Lung (tissue), 12 donors: ENCODE results near the gene LAMB4. TPM values are rescaled to one million over a fixed set of nuclear protein-coding genes. Genes with fewer than 3 reads are reported as not detected.
A peak's percentile ranks its signal among the peaks of the same experiment; 100 is the strongest.

Experiments
- ATAC-seq: fragments of 200-7000 bp; cut with Tn5 transposase; one replicate; pipeline ENCODE4 v1.9.1; 2020; ENCODE audit warnings: moderate number of reproducible peaks; ENCODE audit not compliant: insufficient read depth, low FRiP score
- DNase-seq, 3 donors: peaks; one replicate each; pipeline ENCODE4 v3.0.0-alpha.2; 2013 to 2017
- H3K27ac ChIP-seq, 2 donors: one replicate each; pipeline ENCODE4 v1.5.1; 2013; ENCODE audit warnings: mild to moderate bottlenecking in 2 of 2, moderate library complexity in 2 of 2, control low read depth in 1 of 2, inconsistent platforms in 1 of 2, low read depth in 1 of 2, low read length in 1 of 2
- H3K27me3 ChIP-seq, 3 donors: one replicate each; pipeline ENCODE4 v1.5.1; 2013; ENCODE audit warnings: low read length in 2 of 3; ENCODE audit not compliant: control insufficient read depth in 3 of 3, insufficient read depth in 3 of 3
- H3K36me3 ChIP-seq, 4 donors: one replicate each; pipeline ENCODE4 v1.5.1; 2013; ENCODE audit warnings: low read length in 4 of 4, mild to moderate bottlenecking in 1 of 4, moderate library complexity in 1 of 4; ENCODE audit not compliant: control insufficient read depth in 4 of 4, insufficient read depth in 4 of 4
- H3K4me1 ChIP-seq, 5 donors: one replicate each; pipeline ENCODE4 v1.5.1; 2013; ENCODE audit warnings: low read length in 5 of 5, mild to moderate bottlenecking in 2 of 5, moderate library complexity in 1 of 5; ENCODE audit not compliant: control insufficient read depth in 5 of 5, insufficient read depth in 5 of 5
- H3K4me3 ChIP-seq: one replicate; pipeline ENCODE4 v1.5.1; 2013; ENCODE audit warnings: mild to moderate bottlenecking, control low read depth, moderate library complexity
- H3K9ac ChIP-seq, 2 donors: one replicate each; pipeline ENCODE4 v1.5.1; 2013; ENCODE audit warnings: low read length in 2 of 2, control low read depth in 1 of 2; ENCODE audit not compliant: insufficient read depth in 1 of 2
- H3K9me3 ChIP-seq, 4 donors: one replicate each; pipeline ENCODE4 v1.5.1; 2013; ENCODE audit warnings: low read length in 3 of 4, mild to moderate bottlenecking in 1 of 4, moderate library complexity in 1 of 4; ENCODE audit not compliant: control insufficient read depth in 4 of 4, insufficient read depth in 3 of 4
- WGBS, 2 donors: extraction: QIAGEN DNeasy Blood & Tissue Kit; methylation state at CpG; one replicate each; pipeline ENCODE4 v1.1.7; 2013; 5-methylcytosine and 5-hydroxymethylcytosine counted together
- polyA plus RNA-seq, 2 donors: library from polyadenylated mRNA; stranded (reverse); fragments of 200-250 nt; gene quantifications; one replicate each; pipeline ENCODE4 v1.2.1, GENCODE V29; 2013
- total RNA-seq, 2 donors: library from RNA; depleted of rRNA in 1 of 2; stranded (reverse); fragments of >200 nt in 1 of 2; gene quantifications; one replicate each; pipeline ENCODE4 v1.2.1, GENCODE V29; 2014 to 2021
- TF ChIP-seq, protein P1 (sequence below): IDR thresholded peaks from 2 replicates; pipeline ENCODE4 v1.5.1; 2012; ENCODE audit warnings: mild to moderate bottlenecking; ENCODE audit errors: control extremely low read depth, extremely low read depth
- donor health status: control.
- donor health status: control.
- donor health status: Bipolar disorder and iron deficiency.
- donor health status: healthy.
- donor health status: DM: yes; HTN: yes; CAD: no.

LAMB4 gene
- total and polyA plus RNA-seq, 4 donors: 0.06 to 0.63 (median 0.28) TPM

DNA sequence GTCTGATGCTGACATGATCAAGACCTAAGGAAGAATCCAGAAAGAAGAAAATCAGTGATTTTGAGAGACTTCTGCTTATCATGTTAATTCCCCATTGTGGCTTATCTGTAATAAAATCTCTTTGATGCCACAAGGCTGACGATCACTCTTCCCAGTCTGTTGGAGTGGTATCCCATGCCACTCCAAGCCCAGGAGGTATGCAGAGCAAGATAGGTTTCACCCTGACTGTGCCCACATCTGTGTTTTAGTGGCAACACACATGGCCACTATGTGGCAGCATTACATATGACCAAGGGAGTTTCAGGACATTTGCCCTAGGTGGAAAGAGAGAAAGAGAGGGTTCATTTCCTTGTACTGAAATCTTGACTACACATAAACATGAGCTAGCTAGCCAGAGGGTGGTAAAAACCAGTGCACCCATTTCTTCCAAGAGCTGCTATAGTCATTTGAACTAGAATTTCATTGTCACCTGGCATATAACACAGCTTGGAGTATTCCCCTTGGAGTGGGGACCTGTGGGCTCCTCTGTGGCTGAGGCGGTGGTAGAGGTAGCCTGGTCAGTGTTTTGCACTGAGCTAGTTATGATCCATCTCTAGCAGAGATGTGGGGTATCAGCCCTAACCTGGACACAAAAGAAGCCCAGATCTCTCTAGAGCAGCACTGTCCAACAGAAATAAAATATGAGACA, 20.8 kb downstream of the LAMB4 start:
- Histone ChIP-seq H3K4me1 (peaks cover 0 to under 1% (median 0%) of the 10 kb centered on the region in 5 donors), H3K9ac (no peak overlapping the region), H3K9me3 (no peaks in the 10 kb centered on the region), H3K4me3 (no peak overlapping the region), H3K27ac (no peak overlapping the region), H3K27me3 (no peaks in the 10 kb centered on the region), H3K36me3 (no peaks in the 10 kb centered on the region)
- TF ChIP-seq, protein P1, sequence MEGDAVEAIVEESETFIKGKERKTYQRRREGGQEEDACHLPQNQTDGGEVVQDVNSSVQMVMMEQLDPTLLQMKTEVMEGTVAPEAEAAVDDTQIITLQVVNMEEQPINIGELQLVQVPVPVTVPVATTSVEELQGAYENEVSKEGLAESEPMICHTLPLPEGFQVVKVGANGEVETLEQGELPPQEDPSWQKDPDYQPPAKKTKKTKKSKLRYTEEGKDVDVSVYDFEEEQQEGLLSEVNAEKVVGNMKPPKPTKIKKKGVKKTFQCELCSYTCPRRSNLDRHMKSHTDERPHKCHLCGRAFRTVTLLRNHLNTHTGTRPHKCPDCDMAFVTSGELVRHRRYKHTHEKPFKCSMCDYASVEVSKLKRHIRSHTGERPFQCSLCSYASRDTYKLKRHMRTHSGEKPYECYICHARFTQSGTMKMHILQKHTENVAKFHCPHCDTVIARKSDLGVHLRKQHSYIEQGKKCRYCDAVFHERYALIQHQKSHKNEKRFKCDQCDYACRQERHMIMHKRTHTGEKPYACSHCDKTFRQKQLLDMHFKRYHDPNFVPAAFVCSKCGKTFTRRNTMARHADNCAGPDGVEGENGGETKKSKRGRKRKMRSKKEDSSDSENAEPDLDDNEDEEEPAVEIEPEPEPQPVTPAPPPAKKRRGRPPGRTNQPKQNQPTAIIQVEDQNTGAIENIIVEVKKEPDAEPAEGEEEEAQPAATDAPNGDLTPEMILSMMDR: no peak
- ATAC-seq: no peak
- WGBS, 2 donors: 58 to 61% methylated on average over 2 of the region's 2 CpGs
- peak in 1 of 3 donors; percentile 31 for DNase-seq

DNA sequence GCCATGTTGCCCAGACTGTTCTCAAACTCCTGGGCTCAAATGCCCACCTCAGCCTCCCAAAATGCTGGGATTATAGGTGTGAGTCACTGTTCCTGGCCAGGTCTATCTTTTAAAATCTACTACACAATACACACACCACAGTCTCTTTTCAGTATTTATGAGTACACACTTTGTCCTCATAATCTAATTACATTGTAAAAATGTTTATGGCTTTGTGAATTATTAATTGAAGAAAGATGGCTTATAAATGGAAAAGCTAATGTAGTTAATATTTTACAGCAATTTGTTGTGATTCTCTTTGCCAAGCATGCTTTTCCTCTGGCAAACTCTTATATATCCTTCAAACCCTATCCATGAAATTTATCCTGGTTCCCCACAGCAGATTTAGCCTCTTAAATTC, 22.0 kb downstream of the LAMB4 start:
- TF ChIP-seq, protein P1: no peak
- Histone ChIP-seq H3K9me3 (no peaks in the 10 kb centered on the region), H3K4me1 (peaks cover 0 to 6% (median 0%) of the 10 kb centered on the region in 5 donors), H3K4me3 (no peak overlapping the region), H3K27me3 (no peaks in the 10 kb centered on the region), H3K9ac (no peak overlapping the region), H3K36me3 (no peaks in the 10 kb centered on the region), H3K27ac (no peak overlapping the region)
- ATAC-seq (no peak), DNase-seq (no peak)

DNA sequence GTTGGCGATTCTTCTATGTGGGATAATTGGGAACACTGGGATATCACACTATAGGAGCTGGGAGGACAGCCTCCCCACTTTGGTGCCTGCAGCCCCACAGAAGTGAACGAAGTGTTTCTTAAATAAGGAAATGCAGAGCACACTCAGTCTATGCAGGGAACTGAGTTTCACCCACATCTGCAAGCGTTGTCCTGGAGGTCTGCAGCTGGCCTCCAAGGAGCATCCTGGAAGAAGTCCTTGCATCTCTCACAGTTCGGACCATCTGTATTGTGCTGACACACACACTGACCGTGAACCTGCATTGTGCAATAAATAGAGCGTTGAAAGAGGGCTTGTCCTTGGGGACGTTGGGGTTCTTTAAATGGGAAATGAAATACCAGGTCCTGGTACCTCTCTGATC, 25.8 kb downstream of the LAMB4 start:
- no peaks in the 10 kb centered on the region for H3K9me3 ChIP-seq
- TF ChIP-seq, protein P1: no peak
- DNase-seq (peak in 1 of 3 donors; percentile 32), ATAC-seq (no peak)
- no peaks in the 10 kb centered on the region for H3K27me3 ChIP-seq
- no peak overlapping the region for H3K9ac ChIP-seq
- no peak overlapping the region for H3K27ac ChIP-seq
- WGBS, 2 donors: 67 to 76% methylated on average over 7 of the region's 7 CpGs
- peaks cover 0 to 10% (median 0%) of the 10 kb centered on the region in 5 donors for H3K4me1 ChIP-seq
- H3K36me3 ChIP-seq: no peaks in the 10 kb centered on the region
- no peak overlapping the region for H3K4me3 ChIP-seq
